CD4-positive, alpha-beta T cell treated with Interleukin-6 at 100 ng/mL for 8 hours (primary cell): ENCODE data around the gene SRL.

Experiments
- DNase-seq: peaks from one replicate; pipeline ENCODE4 v3.0.0-alpha.2; 2020; ENCODE audit warnings: mixed read lengths, low spot score

Gene SRL

DNA sequence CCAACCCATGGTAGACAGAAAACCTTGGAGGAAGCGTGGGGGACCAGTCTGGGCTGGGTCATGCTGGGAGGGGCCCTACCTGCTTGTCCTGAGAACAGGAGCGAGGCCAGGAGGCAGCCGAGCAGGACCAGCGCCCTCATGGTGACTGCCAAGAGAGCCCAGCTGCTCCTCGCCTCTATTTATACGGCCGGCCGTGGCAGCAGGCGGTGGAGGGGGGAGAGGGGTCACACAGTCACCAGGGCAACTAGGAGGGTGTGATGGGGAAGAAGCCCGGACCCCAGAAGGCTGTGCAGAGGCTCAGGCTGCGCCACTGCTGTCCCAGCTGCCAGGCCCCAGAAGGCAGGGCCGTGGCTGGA is at the start of gene SRL:
Gene SRL (minus strand): TSS at position 153 of the 356 bp plus-strand sequence. CDS start 13 bp downstream, at position 140.
- DNase-seq, result no peak

DNA sequence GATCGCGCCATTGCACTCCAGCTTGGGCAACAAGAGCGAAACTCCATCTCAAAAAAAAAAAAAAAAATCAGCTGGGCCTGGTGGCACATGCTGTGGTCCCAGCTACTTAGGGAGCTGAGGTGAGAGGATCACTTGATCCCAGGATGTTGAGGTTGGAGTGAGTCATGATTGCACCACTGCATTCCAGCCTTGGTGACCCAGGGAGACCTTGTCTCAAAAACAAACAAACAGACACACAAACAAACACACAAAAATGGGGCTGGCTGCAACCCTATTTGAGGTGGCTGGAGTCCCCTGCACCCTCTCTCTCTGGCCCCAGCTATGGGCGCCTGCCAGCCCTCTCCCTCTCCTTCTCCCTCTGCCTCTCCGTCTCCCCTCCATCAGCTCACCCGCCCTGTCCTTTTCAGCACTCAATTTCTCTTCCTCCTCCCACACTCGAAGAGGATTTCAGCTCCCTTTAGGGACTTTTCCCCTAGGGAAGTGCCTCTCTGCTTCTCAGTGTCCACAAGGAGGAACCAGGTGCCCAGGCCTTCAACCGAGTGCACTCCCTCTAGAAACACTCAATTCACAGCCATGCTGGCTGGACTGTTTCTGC is 48.5 kb upstream of the SRL start:
- no peak for DNase-seq

DNA sequence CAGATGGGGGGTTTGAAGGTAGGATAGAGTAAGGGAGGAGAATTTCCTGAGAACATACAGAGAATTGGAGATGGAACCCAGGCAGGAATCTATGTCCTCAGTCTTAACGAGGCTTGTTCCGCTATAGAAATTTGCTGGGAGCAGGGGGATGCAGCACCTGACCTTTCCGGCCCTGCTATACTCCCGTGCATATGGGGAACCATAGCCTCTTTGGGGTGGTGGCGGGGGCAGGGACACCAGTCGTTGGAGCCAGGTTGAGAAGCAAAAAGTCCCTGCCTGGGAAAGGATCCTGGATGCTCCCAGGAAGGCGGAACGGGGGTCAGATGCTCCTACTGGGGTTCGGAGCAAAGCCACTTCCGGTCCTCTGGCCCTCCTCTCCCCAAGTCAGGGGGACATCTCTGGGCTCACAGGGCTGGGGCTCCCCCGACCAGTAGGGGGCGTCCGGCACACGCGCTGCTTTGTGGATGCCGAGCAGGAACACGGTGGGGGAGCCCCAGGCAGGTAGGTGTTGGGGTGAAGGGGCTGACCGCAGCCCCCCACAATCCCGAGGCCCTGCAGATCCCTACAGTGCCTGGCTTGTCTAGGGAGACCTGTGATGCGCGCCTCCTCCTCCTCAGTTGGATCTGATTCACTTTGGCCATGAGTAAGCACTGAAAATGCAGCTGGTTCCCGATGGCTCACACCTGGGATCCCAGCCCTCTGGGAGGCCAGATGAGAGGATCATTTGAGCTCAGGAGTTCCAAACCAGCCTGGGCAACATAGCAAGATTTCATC is 46.5 kb upstream of the SRL start:
- DNase-seq, result peak; percentile 76

DNA sequence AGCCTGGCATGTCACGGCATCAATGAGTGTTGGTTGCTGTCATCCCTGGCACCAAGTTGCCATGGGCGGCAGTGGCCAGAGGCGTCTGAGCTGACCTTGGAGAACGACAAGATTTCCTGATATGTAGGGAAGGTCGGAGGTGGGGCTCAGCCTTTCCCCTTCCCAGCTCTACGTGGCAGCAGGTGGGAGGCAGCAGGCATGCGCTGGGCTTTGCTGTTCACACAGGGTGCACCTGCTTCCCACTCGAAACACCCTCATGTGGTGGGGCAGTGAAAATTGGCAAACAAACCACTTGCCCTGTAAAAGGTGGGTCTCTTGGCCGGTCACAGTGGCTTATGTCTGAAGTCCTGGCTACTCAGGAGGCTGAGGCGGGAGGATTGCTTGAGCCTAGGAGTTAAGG is 43.3 kb upstream of the SRL start:
- DNase-seq, result no peak

DNA sequence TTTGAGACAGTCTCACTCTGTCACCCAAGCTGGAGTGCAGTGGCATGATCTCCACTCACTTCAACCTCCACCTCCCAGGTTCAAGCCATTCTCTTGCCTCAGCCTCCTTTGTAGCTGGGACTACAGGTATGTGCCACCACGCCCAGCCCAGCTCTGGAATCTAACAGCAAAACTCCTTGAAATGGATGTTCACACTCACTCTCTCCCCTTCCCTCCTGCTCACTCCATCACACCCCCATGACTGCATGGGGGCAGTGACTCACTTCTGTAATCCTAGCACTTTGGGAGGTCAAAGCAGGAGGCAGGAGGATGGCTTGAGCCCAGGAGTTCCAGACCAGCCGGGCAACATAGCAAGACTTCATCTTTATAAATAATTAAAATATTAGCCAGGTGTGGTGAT is 42.1 kb upstream of the SRL start:
- DNase-seq, result no peak

DNA sequence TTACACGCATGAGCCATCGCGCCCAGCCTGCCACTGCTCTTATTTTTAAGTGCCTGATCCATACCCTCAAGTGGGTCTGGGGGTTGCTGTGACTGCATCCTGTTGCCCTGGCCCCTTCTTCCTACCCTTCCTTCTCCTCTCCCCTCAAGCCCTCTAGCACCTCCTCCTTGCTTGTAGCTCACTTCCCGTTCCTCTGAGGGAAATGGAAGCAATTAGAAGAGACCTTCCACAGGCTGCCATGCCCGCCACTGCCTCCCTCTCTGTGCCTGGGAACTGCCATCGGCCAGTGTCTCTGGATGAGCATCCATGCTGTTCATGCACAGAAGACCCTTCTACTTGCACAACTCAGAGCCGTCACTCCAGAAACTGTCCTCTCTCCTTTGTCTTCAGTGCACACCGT is 41.6 kb upstream of the SRL start:
- DNase-seq, result no peak

DNA sequence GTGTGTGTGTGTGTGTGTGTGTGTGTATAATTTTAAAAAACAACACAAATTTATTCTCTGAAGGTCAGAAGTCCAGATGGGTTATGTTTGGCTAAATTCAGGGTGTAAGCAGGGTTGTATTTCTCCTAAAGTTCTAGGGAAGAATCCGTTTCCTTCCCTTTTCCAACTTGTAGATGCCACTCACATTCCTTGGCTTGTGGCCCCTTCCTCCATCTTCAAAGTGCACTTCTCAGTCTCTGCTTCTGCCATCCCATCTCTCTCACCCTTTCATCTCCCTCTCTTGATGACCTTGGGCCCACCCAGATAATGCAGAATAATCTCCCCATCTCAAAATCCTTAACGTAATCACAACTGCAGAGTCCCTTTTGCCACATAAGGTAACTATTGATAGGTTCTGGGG is 38.7 kb upstream of the SRL start:
- DNase-seq, result no peak

DNA sequence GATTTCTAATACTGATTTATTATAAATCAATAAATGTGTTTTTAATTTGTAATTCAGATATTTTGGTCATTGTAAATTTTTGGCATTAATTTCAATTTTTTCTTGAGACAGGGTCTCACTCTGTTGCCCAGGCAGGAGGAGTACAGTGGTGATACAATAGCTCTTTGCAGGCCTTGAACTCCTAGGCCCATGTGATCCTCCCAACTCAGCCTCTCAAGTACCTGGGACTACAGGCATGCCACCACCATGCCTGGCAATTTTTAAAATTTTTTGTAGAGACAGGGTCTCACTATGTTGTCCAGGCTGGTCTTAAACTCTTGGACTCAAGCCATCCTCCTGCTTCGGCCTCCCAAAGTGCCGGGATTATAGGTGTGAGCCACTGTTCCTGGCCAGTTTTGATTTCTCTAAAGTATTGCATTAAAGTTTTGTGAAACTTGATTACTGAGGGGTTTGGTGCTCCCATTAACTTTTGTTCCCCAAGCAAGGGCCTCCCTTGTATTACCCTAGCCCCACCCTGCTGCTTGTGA is 36.2 kb upstream of the SRL start:
- no peak for DNase-seq

DNA sequence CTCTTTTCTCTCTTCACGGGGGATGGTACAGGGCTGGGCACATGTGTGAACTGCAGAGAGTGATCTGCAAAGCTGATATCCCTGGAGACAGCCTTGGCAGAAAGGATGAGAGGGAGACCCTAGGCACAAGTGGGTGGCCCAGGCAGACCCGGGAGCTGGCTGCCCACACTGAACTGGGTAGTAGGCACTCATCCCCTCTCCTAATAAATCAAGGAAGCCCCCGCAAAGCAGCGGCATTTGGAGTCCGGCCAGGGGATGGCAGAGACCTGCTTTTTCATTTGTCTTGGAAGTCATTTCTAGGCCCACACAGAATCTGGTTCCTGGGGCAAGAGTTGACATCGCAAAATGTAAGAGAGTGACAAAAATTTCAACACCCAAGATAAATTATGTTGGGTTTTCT is 34.0 kb upstream of the SRL start:
- DNase-seq, result no peak

DNA sequence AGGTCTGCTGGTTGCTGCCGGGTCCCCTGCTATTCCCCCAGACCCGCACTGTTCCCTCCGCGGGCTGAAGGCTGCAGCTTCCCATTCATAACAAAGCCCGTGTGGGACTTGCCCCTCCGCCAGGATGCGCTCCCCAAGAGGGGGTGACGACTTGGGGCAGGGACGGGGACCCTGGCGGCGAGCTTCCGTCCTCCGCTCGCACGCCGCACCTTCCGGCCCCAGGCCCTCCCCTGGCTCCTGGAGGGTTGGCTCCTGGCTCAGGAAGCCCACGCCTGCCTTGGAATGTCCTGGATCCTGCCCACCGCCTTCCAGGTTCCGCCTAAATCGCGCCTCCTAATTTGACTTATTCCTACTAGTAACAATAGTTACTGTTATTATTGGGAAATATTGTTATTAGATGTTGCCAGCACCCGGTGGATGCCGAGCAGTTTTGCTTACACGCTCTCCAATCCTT is 32.0 kb upstream of the SRL start:
- peak; percentile 38 for DNase-seq

DNA sequence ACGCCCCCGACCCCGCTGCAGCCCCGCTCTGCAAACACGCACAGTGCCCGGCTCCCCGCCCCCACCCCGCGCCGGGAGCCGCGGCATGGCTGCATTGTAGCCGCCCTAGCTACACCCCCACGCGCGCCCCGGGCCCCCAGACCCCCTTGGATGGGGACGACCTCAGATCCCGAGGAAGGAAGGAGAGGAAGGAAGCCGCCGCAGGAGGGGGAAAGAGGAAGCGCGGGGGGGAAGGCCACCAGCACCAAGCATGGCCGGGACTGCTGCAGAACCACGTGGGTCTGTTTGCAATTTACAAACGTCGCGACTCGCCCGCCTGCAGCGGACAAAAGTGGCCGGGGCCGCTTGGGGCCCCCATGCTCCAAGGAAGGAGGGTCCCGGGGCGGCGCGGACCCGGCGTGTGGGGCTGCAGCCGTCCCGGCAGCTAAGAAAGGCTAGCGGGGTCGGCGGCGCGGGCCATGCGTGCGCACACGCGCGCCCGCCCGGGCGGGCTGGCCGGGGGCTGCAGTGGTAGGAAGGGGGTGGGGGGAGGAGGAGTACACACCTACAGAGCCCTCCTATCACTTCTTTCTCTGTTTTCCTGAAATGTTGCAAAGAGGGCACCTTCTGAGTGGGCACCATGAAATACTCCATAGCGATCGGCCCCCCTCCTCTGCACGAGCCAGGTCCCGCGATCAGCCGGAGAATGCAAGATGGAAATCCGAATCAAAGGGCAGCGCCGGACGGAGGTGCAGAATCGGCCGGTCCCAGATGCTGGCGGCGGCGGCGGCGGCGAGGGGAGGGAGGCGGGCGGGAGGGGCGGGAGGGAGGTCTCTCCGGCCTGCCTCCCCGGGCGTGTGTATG is 30.5 kb upstream of the SRL start:
- peak; percentile 31 for DNase-seq

DNA sequence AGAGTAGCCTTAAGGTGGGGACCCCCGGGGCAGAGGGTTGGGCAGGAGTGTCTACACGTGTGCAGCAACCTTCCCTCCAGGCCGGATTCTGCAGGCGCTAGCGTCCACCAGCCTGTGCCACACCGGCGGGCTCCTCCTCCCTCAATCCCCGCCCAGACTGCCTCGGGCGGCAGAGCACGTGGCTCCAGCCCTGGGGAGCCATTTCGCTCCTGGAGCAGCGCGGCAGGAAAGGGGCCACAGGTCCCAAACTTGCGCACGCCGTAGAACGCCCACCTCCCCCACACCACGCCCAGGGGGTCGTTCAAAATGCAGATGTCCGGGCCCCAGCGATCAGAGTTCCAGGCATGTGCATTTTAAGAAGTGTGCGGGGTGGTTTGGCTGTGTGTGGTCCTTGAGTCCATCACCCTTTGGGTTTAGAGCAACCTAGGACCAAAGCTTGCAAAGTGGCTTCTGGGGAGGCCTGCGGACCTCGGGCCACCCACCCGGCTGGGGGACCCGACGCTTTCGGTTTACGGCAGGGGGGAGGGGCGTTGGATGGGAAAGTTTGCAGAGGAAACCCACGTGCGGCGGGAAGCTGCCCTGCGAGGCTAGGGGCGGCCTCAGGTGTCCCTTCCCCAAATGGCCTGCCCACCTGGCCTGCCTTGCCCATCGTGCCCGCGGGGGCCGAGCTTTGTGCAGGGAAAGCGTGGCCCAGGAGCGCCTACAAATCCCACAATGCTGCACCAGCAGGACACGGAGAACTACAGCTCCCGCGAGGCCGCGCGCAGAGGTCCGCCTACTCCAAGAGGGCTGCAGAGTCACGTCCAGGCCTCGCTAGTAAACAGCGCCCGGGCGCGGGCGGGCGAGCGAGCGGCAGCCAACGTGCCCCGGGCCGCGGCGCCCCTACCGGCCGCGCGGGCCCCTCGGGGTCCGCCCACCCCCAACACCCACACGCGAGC is 29.6 kb upstream of the SRL start:
- peak; percentile 88 for DNase-seq

DNA sequence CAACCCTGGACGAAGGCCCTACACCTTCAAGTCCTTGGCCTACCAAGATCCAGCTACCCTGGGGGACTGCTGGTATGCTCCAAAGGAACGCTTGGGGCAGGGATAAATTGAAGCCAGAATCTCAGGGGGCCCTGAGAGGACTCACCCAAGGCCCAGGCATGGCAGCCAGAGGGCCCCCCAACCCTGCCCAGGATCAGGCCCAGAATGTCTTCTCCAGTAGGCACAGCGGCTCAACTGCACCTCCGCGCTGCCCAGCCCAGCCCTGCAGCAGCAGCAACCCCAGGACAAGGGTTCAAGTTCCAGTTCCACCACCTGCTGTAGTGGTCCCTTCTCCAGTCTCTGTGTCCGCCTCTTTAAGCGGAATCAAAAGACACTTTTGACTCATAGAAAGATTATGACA is 28.7 kb upstream of the SRL start:
- no peak for DNase-seq

DNA sequence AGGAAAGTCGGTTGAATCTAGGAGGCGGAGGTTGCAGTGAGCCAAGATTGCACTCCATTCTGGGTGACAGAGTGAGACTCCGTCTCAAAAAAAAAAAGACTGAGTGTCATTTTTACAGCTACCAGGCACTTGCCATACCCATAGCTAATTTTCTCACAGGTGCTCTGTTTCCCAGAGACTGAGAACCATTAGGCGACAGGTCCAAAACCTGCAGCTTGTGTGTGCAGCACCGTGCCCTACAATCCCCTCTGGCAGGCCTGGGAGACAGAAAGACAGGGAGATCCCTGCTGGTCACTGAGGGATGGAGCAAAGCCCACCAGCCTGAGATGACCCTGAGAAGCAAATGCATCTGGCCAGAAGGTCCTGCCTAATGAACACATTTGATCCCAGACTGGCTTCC is 28.2 kb upstream of the SRL start:
- no peak for DNase-seq

DNA sequence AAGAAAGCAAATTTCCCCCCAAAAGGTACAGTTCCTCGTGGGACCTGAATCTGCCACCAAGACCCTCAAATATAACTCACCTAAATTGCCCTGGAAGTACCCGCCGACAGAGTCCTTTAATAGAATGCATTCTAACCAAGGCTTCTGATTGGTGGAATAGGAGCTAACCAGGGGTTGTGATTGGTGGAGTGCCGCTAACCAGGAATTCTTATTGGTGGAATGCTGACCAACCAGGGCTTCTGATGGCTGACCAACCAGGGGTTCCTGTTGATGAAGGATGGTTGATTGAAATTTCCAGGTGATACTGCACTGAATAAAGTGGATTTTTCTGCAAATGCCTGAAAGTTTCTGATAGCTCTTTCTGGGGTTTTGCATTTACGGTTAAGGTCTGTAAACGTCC is 24.5 kb upstream of the SRL start:
- DNase-seq, result no peak

DNA sequence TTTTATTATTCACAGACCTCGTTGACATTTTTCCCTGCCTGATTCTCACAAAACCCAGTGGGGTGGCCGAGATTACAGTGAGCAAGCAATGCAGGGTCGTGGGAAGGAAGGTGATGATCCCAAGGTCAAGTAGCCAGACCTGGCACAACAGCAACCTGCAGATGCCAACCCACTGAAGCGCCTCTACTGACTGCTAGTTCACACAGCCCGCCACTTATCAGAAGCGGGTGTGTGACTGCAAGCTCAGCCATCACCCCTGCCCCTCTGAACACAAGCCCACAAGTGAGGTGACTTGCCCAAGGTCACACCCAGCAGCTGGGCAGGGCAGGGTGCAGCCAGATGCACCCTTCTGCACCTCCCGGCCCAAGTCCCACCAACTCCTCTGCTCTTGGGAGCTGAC is 23.8 kb upstream of the SRL start:
- DNase-seq, result no peak

DNA sequence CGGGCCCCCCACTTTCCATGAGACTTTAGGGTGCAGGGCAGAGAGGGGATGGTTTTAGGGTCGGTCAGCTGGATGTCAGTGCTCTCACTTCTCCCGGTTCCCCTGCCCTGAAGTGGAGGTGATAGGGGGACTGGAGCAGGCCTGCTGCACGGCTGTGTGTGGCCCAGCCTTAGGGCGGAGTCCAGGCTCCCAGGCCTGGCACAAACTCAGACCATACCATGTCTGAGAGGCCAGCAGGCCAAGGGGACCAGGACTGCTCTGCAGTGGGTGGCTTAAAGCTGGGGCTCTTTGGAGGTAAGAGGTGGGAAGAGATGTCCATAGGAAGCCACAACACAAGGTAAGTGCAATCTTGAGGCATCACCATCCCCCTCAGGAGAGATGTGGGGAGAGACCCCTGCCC is 22.7 kb upstream of the SRL start:
- DNase-seq, result no peak

DNA sequence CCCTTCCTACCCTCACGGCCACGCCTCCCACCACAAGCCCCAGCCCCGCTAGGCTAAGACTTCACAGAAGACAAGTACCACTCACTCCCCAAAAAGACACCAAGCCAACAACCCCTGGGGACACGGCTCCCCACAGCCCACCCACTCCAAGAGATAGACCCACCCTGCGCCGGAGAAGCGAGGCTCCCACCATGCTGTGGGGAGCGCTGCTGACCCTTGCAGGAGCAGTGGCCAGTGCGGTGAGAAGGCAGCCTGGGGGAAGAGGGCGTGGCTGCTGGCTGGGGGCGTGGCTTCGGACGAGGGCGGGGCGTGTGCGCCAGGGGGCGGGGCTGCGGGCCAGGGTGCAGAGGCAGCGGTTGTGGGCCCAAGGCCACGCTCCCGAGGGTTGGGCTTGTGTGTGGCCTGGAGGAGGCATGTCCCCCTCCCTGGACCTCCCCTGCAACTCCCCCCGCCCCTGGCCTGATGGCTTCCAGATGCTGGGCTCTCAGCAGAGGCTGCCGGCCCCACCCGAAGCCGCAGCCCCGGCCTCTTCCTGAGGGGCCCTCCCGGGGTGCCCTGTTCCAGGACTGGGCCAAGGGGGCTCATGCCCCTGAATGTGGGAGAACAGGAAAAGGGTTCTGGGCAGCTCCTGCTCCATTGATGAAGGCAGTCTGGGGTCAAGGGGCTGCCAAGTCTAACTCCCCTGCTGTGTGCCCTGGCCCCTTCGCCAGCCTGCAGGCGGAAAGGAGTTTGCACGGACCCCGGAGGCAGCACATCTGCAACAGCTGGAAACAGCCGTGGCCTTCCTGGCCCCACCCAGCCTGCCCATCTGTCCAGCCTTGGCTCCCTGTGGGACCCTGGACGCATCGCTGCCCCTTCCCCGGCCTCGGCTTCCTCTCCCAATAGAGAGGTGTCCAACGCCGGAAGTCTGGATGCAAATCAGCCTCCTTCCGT is 21.9 kb upstream of the SRL start:
- no peak for DNase-seq

DNA sequence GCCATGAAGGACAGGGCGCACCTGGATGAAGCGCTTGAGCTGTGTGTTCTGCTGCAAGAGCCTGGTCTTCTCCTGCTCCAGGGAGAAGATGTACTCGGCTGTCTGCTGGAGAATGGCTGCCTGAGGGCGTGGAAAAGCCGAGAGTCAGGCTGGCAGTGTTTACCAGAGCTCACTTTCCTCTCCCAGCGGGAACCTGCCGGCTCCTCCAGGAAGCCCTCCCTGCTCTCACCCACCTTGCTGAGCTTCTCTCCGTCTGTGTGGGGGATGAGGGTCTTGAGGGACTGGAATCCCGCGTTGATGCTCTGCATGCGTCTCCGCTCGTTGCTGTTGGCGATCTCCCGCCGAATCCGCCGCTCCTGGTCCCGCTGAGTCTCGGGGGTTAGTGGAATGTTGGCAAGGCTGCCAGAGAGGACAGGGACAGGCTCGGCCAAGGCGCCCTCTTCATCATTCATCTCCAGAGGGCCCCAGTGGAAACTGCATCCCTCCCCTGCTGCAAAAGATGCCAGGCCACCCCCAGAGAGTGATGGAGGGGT is 20.5 kb upstream of the SRL start:
- DNase-seq, result no peak

DNA sequence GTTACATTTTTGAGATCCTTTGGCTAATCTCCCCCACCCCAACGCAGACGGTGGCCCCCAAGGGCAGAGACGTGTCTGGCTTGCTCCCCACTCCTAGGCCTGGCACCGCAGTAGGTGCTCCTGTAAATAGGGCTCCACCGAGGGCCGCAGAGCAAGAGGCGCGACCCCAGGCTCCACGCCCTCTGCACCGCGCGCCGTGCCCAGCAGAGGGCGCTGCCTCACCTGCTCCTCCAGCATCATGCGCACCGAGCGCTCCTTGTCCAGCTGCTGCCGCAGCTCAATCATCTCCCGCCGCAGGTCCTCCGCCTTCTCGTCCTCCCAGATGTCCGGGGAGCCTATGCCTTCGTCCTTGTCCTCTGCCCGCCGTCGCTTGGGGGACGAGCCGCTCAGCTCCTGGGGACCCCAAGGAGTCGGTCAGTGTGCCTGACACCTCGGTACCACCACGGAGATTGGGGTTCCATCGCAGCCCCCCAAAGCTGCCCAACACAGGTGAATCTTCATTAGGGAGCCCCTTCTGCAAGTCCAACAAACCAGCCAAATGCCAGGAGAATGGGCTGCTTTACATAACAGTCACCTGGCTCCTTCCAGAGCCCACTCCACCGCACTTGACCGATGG is 19.8 kb upstream of the SRL start:
- no peak for DNase-seq
